ENCODE measurements around the gene IL15. TPM values are rescaled to one million over a fixed set of nuclear protein-coding genes. Genes with fewer than 3 reads are reported as not detected.
"Not testable (repeated sequence)": the region's sequence is repeated elsewhere in the genome, so short reads cannot be mapped to it uniquely, and the experiment has no call there.

Gene IL15, protein sequence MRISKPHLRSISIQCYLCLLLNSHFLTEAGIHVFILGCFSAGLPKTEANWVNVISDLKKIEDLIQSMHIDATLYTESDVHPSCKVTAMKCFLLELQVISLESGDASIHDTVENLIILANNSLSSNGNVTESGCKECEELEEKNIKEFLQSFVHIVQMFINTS
- total RNA-seq: under 1 TPM; 0.87 to 0.91 TPM

DNA sequence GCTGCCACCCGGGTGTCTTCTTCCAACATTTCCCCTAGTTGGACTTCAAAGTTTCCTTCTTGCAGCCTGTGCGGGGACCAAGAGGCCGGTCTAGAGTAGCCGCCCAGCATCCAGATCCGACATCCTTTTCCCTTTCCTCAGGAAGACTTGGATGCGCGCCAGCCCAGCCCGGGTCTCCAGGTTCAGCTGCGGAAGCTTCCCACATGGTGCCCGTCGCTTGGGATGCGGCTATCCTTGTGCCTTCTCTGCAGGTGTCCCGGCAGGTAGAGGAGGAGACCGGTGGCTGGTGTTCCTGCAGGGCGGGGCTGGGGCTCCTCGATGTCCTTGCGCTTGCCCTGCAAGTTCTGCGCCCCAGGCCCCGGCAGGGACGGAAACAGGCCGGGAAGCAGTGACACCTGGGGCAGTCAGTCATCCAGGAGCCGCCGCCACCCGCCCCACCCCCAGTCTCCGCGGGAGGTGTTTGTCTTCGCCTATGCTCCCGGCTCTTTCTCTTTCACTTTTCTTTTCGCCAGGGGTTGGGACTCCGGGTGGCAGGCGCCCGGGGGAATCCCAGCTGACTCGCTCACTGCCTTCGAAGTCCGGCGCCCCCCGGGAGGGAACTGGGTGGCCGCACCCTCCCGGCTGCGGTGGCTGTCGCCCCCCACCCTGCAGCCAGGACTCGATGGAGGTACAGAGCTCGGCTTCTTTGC is at the start of gene IL15:
TSS of gene IL15 (plus strand) at position 502 of the 689 bp plus-strand sequence. CDS start 82,882 bp downstream, outside the sequence.
- no peaks in the 10 kb centered on the region for H3K9me3 Mint-ChIP-seq (ENCODE audit: insufficient read depth)
- peak; percentile 78 for DNase-seq
- peaks cover 21% of the 10 kb centered on the region for H3K27me3 Mint-ChIP-seq (ENCODE audit: low read depth)
- peak within 1 kb of the TSS; percentile 87 for H3K4me3 Mint-ChIP-seq
- H3K36me3 Mint-ChIP-seq (ENCODE audit: low read depth): no peaks in the 10 kb centered on the region
- ChIA-PET POLR2A (no interaction called here), CTCF (no interaction called here)
- H3K27ac Mint-ChIP-seq: peak within 1 kb of the TSS; percentile 71
- H3K4me1 Mint-ChIP-seq (ENCODE audit: low read depth): peaks cover 18% of the 10 kb centered on the region
- ATAC-seq: peak; percentile 95

DNA sequence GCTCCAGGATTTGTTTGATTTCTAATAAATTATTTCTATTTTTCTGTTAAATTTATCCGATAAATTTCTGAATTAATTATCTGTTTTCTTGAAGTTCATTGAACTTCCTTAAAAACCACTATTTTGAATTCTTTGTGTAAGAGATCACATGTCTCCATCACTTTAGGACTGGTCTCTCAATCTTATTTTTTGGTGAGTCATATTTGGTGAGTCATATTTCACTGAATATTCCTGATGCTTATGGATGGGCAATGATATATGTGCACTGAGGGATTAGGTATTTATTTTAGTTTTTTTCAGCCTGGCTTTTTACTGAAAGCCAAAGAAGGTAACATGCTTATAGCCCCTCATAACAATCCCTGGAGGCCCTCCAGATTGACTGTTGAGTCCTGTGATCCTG is 48.5 kb upstream of the IL15 start:
- Mint-ChIP-seq H3K9me3 (ENCODE audit: insufficient read depth) (peaks cover 6% of the 10 kb centered on the region), H3K4me1 (ENCODE audit: low read depth) (no peaks in the 10 kb centered on the region), H3K4me3 (no peak overlapping the region), H3K27me3 (ENCODE audit: low read depth) (peaks cover 2% of the 10 kb centered on the region), H3K27ac (no peak overlapping the region), H3K36me3 (ENCODE audit: low read depth) (no peaks in the 10 kb centered on the region)
- DNase-seq (no peak), ATAC-seq (no peak)
- CTCF ChIA-PET: no interaction called here
- POLR2A ChIA-PET: no interaction called here

DNA sequence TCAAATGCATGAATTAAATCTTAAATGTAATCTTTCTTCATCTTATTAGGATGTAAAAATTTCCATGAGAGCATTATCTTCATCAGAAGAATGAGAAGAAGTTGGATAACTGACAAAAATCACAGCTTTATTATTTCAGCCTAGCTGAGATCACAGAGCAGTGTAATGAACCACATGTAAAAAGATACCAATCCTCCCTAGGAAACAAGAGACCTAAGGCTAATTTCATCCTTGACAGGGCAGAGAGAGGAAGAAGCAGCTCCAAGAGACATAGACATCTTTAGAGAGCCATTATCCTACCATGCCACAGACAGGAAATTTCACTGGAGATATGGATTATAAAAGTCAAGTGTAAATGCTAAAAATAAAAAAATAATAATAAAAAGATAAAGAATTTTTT is 40.9 kb upstream of the IL15 start:
- H3K4me1 Mint-ChIP-seq (ENCODE audit: low read depth): no peaks in the 10 kb centered on the region
- no peak overlapping the region for H3K4me3 Mint-ChIP-seq
- ChIA-PET CTCF (no interaction called here), POLR2A (no interaction called here)
- peaks cover 2% of the 10 kb centered on the region for H3K27me3 Mint-ChIP-seq (ENCODE audit: low read depth)
- no peaks in the 10 kb centered on the region for H3K9me3 Mint-ChIP-seq (ENCODE audit: insufficient read depth)
- H3K27ac Mint-ChIP-seq: no peak overlapping the region
- no peaks in the 10 kb centered on the region for H3K36me3 Mint-ChIP-seq (ENCODE audit: low read depth)
- DNase-seq (no peak), ATAC-seq (no peak)

DNA sequence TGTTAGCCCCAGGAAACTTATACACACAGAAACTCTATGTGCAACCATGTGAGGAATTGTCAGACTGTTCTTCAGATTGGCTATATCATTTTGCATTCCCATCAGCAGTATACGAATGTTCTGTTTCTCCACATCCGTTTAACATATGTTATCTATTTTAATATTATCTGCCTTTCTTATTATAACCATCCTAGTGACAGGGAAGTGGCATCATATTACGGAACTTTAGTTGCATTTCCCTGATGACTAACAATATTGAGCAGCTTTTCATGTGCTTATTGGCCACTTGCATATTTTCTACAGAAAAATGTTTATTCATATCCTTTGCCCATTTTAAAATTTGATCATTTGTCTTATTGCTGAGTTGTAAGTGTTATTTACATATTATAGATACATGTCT is 36.5 kb upstream of the IL15 start:
- Mint-ChIP-seq H3K9me3 (ENCODE audit: insufficient read depth) (no peaks in the 10 kb centered on the region), H3K4me3 (no peak overlapping the region), H3K27me3 (ENCODE audit: low read depth) (peaks cover 2% of the 10 kb centered on the region), H3K4me1 (ENCODE audit: low read depth) (peaks cover 5% of the 10 kb centered on the region), H3K27ac (no peak overlapping the region), H3K36me3 (ENCODE audit: low read depth) (no peaks in the 10 kb centered on the region)
- ATAC-seq (no peak), DNase-seq (no peak)
- POLR2A ChIA-PET: no interaction called here
- CTCF ChIA-PET: no interaction called here

DNA sequence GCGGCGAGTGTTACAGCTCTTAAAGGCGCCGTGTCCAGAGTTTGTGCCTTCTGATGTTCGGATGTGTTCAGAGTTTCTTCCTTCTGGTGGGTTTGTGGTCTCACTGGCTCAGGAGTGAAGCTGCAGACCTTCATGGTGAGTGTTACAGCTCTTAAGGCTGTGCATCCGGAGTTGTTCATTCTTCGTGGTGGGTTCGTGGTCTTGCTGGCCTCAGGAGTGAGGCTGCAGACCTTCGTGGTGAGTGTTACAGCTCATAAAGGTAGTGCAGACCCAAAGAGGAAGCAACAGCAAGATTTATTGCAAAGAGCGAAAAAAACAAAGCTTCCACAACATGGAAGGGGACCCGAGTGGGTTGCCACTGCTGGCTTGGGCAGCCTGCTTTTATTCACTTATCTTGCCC is 31.7 kb upstream of the IL15 start:
- H3K4me1 Mint-ChIP-seq (ENCODE audit: low read depth); H3K9me3 Mint-ChIP-seq (ENCODE audit: insufficient read depth); POLR2A ChIA-PET; H3K27ac Mint-ChIP-seq; CTCF ChIA-PET; ATAC-seq; H3K27me3 Mint-ChIP-seq (ENCODE audit: low read depth); H3K36me3 Mint-ChIP-seq (ENCODE audit: low read depth): not testable (repeated sequence)
- DNase-seq: peak; percentile 41
- H3K4me3 Mint-ChIP-seq: peak overlapping the region; percentile 20

DNA sequence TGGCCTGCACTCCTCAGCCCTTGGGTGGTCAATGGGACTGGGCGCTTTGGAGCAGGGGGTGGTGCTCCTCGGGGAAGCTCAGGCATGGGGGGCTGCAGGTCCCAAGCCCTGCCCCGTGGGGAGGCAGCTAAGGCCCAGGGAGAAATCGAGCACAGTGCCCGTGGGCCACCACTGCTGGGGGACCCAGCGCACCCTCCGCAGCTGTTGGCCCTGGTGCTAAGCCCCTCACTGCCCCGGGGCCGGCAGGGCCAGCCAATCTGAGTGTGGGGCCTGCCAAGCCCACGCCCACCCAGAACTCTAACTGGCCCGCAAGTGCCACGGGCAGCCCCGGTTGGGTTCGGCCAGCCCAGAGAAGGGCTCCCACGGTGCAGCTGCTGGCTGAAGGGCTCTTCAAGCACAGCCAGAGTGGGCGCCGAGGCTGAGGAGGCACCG is 30.9 kb upstream of the IL15 start:
- Mint-ChIP-seq H3K27me3 (ENCODE audit: low read depth) (peaks cover 13% of the 10 kb centered on the region), H3K9me3 (ENCODE audit: insufficient read depth) (no peaks in the 10 kb centered on the region), H3K4me3 (no peak overlapping the region), H3K4me1 (ENCODE audit: low read depth) (peaks cover 9% of the 10 kb centered on the region), H3K27ac (no peak overlapping the region), H3K36me3 (ENCODE audit: low read depth) (no peaks in the 10 kb centered on the region)
- no peak for ATAC-seq
- no peak for DNase-seq
- ChIA-PET POLR2A (no interaction called here), CTCF (no interaction called here)

DNA sequence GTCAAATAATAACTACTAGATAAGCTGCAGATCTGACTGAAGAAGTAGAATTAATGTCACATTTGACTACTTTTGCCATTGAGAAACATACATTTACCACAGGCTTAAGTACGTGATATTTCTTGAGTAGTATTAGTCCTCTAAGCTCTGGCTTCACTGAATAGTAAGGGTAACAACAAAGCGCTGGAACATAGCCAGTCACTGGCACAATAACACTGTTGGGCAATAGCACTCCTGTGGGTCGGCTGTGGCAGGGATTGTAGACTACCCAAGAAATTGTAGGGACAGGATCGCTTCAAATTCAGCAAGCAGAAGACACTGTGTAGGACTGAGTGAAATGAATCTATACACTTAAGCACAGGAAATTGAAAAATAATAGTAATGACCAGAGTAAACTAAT is 27.1 kb upstream of the IL15 start:
- Mint-ChIP-seq H3K27ac (no peak overlapping the region), H3K36me3 (ENCODE audit: low read depth) (no peaks in the 10 kb centered on the region), H3K27me3 (ENCODE audit: low read depth) (peaks cover 14% of the 10 kb centered on the region), H3K9me3 (ENCODE audit: insufficient read depth) (no peaks in the 10 kb centered on the region), H3K4me3 (no peak overlapping the region), H3K4me1 (ENCODE audit: low read depth) (peaks cover 9% of the 10 kb centered on the region)
- DNase-seq (no peak), ATAC-seq (no peak)
- ChIA-PET CTCF (no interaction called here), POLR2A (no interaction called here)

DNA sequence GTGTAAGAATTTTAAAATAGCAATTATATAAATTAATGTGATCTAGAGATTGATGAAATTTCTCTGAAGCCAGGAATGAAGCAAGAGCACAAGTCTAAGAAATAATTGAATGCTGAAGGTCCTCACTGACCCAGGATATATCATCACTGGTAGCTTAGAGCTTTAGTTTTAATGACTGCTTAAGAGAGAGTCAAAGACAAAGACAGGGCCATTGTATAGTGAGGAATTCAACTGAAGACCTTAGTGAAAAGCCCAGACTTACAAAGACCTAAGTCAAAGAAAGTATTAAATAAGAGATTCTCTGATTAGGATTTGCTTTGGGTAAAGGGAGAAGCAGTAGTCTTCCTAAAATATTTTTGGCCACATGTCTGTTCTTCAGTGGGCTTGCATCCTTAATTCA is 26.0 kb upstream of the IL15 start:
- Mint-ChIP-seq H3K4me1 (ENCODE audit: low read depth) (no peaks in the 10 kb centered on the region), H3K27me3 (ENCODE audit: low read depth) (peaks cover 14% of the 10 kb centered on the region), H3K27ac (no peak overlapping the region), H3K4me3 (no peak overlapping the region), H3K9me3 (ENCODE audit: insufficient read depth) (no peaks in the 10 kb centered on the region), H3K36me3 (ENCODE audit: low read depth) (no peaks in the 10 kb centered on the region)
- POLR2A ChIA-PET: no interaction called here
- DNase-seq (no peak), ATAC-seq (no peak)
- CTCF ChIA-PET: no interaction called here

DNA sequence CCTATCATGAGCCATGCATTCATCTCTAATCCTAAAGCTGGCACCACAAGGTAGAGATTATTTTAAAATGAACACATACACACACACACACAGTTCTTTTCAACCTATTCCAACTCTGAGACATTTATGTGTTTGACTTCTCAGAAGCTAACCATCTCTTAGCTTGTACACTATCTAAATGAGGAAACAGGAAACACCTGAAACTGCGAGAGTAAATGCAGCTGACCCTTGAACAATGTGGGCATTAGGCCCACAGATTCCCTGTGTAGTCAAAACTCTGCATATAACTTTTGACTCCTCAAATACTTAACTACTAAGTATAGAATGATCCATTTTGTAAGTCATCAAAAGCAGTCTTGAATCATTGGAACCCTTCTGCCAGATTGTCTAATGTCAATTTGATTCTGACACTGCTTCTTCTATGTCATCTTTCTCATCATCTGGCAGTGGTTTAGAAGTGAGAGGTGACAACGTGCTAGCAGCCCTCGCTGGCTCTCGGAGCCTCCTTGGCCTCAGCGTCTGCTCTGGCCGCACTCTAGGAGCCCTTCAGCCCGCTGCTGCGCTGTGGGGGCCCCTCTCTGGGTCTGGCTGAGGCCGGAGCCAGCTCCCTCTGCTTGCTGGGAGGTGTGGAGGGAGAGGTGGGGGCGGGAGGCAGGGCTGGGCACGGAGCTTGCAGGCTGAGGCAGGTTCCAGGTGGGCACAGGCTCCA is 21.4 kb upstream of the IL15 start:
- Mint-ChIP-seq H3K4me3 (no peak overlapping the region), H3K9me3 (ENCODE audit: insufficient read depth) (no peaks in the 10 kb centered on the region), H3K36me3 (ENCODE audit: low read depth) (no peaks in the 10 kb centered on the region), H3K27ac (no peak overlapping the region), H3K27me3 (ENCODE audit: low read depth) (peaks cover 4% of the 10 kb centered on the region), H3K4me1 (ENCODE audit: low read depth) (no peaks in the 10 kb centered on the region)
- ChIA-PET CTCF (no interaction called here), POLR2A (no interaction called here)
- ATAC-seq: no peak
- no peak for DNase-seq

DNA sequence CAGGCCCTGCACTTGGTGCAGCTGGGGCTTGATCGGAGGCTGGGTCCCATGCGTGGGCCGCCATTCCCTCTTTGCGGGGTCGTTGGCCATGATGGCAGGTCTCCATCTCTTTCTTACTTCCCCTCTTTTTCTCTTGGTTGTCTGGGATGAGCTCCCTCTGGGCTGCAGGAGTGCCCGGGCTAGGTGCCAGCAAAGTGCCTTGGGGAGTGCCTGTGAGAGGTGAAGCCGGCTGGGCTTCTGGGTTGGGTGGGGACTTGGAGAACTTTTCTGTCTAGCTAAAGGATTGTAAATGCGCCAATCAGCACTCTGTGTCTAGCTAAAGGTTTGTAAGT is 20.8 kb upstream of the IL15 start:
- H3K4me3 Mint-ChIP-seq; H3K4me1 Mint-ChIP-seq (ENCODE audit: low read depth); DNase-seq; H3K27me3 Mint-ChIP-seq (ENCODE audit: low read depth); POLR2A ChIA-PET; H3K9me3 Mint-ChIP-seq (ENCODE audit: insufficient read depth); H3K27ac Mint-ChIP-seq; H3K36me3 Mint-ChIP-seq (ENCODE audit: low read depth); ATAC-seq; CTCF ChIA-PET: not testable (repeated sequence)

DNA sequence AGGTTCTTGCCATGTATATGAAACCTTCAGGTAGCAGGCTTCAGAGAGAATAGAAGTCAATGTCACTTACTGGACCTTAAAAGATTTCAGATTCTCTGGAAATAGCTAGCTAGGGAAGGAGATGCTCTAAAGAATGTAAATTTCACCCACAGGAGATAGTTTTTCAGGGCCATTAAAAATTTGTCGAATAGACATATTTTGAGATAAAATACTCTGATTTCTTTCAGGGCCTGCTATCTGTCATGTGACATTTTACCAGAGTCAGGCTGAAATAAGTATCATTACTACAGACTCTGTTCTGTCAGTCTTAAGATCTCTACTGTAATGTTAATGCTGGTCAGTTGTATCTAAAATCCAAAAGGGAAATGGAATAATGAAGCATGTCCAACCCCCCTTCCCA is 15.7 kb upstream of the IL15 start:
- Mint-ChIP-seq H3K27me3 (ENCODE audit: low read depth) (peaks cover 10% of the 10 kb centered on the region), H3K4me3 (no peak overlapping the region), H3K36me3 (ENCODE audit: low read depth) (no peaks in the 10 kb centered on the region), H3K27ac (no peak overlapping the region), H3K4me1 (ENCODE audit: low read depth) (no peaks in the 10 kb centered on the region), H3K9me3 (ENCODE audit: insufficient read depth) (no peaks in the 10 kb centered on the region)
- DNase-seq: no peak
- POLR2A ChIA-PET: no interaction called here
- CTCF ChIA-PET: no interaction called here
- ATAC-seq: no peak

DNA sequence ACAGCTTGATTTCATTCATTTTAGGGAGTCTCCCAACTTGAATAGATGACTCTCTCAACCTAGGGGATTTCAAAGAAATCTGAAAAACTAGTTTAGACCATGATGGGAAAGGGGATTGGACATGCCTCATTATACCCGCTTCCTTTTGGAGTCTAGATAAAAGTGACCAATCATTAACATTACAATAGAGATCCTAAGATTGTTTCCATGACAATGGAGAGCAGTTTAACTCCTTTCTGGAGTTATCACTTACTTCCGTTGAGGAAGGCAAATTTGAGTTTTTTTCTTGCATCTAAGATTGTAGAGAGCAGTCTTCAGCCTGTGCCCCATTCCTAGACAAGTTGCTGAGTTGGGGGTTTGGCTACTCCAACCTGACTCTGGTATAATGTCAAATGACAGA is 11.4 kb upstream of the IL15 start:
- no peaks in the 10 kb centered on the region for H3K9me3 Mint-ChIP-seq (ENCODE audit: insufficient read depth)
- POLR2A ChIA-PET: no interaction called here
- H3K4me3 Mint-ChIP-seq: no peak overlapping the region
- H3K4me1 Mint-ChIP-seq (ENCODE audit: low read depth): no peaks in the 10 kb centered on the region
- H3K27me3 Mint-ChIP-seq (ENCODE audit: low read depth): peaks cover 17% of the 10 kb centered on the region
- ATAC-seq (no peak), DNase-seq (no peak)
- CTCF ChIA-PET: no interaction called here
- no peaks in the 10 kb centered on the region for H3K36me3 Mint-ChIP-seq (ENCODE audit: low read depth)
- H3K27ac Mint-ChIP-seq: no peak overlapping the region

DNA sequence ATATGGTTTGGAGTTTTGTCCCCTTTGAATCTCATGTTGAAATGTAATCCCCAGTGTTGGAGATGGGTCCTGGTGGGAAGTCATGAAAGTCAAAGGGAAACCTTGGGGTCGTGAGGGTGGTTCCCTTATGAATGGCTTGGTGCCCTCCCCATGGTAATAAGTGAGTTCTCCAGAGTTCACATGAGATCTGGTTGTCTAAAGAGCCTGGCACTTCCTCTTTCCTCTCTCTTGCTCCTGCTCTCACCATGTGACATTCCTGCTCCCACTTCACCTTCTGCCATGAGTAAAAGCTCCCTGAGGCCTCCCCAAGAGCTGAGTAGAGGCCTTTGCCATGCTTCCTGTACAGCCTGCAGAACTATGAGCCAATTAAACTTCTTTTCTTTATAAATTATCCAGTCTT is 5.5 kb upstream of the IL15 start:
- no peak for ATAC-seq
- peaks cover 15% of the 10 kb centered on the region for H3K27me3 Mint-ChIP-seq (ENCODE audit: low read depth)
- no peaks in the 10 kb centered on the region for H3K36me3 Mint-ChIP-seq (ENCODE audit: low read depth)
- H3K9me3 Mint-ChIP-seq (ENCODE audit: insufficient read depth): no peaks in the 10 kb centered on the region
- H3K4me3 Mint-ChIP-seq: no peak overlapping the region
- POLR2A ChIA-PET: no interaction called here
- CTCF ChIA-PET: no interaction called here
- no peak for DNase-seq
- H3K4me1 Mint-ChIP-seq (ENCODE audit: low read depth): peaks cover 3% of the 10 kb centered on the region
- H3K27ac Mint-ChIP-seq: no peak overlapping the region

Data from activated CD8-positive, alpha-beta T cell treated with anti-CD3 and anti-CD28 coated beads, Interleukin-2, amount 10 ng/mL, durations not matched to agents 7 days and 5 days (primary cell).